HG02973 (cell line): ENCODE data around the gene DYRK2.

ENCODE experiments used
- ATAC-seq: cut with Tn5 transposase; IDR thresholded peaks from one replicate; pipeline ENCODE4 v1.9.1; 2021; ENCODE audit warnings: moderate library complexity; ENCODE audit not compliant: unreplicated experiment

Gene DYRK2

DNA sequence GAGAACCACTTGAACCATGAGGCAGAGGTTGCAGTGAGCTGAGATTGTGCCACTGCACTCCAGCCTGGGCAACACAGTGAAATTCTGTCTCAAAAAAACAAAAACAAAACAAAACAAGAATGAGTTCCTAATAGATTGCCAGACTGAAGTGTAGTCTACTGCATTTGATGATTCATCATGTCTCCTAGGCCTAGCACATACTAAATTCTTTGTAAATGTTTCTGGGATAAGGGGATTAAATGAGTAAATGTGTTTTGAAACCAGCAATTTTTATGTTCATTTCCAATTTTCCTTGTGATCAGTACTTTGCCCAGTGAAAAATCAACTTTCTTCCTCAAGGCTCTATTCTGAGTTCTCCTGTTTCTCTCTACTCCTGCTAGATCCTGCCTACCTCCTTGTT is 2.9 kb upstream of the DYRK2 start:
- ATAC-seq = no peak

- ATAC-seq = no peak
These were observed 1.8 kb upstream of the DYRK2 start for GRCh38 chr12:67646775-67647174.

DNA sequence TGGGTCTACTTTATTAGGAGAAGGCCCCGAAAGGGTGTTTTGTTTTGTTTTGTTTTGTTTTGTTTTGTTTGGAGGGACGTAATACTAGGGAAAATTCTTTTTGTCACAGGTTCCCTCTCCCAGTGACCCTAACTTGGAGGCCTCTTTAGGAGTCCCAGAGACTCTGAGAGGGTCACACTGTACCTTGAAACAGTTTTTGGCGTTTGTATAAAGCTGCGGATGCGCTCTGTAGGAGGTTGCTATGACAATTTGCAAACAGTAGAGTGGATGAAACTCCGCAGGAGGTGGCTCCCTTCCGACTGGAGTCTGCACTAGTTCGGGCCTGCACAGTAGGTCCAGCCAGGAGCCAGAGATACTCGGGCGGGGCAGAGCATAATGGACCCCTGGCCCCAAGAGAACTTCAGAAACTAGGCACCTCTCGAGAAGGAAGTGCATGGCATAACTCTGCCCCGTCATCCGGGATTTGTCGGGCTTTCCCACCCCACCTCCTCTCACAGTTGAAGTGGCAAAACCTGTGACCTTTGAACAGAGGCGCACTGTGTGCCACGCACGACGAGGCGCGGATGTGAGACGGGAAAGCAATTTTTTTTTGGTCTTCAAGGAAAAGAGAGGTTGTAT is 1.3 kb upstream of the DYRK2 start:
- no peak for ATAC-seq

DNA sequence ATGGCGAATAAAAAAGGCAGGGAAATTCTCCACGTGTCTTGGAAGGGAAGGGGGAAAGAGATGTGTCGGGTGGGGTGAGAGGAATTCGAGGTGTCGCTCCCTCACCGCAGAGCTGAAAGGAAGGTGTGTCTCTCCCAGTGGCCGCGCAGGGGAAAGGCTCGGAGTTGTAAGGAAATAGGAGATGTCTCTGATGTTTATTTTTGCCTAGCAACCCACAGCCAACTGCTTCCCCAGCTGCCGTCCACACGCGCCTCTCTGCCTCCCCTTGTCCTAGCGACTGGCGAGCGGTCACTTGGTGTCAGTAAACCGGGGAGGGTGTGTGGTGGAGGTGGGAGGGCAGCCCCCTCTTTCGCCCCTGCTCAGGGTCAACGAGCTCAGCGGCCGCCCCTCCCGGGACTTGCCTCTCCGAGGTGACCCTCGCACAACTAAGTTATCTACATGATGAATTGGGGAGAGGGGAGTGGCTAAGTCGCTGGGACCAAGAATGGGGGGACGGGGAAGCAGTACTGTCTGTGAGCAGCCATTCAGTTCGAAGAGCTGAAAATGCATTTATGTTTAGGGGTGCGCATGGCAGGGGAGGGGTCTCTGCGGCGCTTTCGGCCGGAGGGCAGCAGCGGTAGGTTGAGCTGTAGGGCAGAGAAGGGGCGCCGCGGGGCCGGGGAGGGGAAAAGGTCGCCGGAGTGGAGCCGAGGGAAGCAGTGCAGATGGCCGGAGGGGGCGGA is 585 bp upstream of the DYRK2 start:
- ATAC-seq = no peak

DNA sequence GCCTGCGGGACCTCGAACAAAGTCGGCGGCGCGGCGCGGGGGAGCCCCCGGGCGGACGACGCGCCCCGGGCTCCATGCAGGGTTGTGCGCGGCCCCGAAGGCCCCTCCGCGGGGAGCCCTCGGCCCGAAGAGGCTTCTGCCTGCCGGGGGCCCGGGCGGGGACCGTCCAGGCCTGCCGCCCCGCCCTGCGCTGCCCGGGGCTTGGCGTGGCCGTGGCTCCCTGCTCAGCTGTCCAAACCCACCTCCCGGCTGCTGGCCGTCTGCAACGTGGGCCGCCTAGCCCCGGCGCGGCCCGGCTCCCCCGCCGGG is 670 bp downstream of the DYRK2 start:
- ATAC-seq = peak; percentile 25

DNA sequence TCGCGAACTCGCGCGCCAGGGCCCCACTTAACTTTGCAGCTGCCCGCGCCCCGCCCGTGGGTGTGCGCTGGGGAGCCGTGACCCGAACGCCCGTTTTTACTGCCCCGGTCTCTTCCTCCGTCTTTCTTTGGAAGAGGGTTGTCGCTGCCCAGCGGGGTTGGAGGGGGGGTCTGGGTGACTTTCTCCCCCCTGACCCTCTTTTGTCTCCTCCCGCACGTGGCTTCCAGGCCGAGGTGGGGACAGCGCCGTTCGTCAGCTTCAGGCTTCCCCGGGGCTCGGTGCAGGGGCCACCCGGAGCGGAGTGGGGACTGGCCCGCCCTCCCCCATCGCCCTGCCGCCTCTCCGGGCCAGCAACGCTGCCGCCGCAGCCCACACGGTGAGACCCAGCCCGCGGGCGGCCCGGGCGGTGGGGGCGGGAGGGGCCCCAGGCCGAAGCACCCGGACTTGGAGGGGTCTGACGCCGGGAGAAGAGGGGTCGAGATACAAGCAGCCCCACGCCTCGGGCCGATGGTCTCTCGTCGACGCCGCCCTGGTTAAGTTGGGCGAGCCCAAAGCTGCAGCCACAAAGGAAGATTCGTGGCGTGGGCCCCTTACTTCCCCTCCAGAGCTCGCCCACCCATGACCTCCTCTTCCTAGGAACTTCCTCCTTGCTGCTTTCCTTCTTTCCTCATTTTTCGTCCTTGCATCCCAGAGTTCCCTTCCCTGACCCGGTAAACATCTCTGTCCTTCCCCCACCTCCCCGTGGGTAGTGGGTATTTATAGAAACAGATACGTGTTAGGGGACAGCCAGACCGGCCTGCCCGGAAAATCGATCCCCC is 1.2 kb downstream of the DYRK2 start:
- peak; percentile 9 for ATAC-seq

GRCh38 chr12:67650388-67651131 is 2.0 kb downstream of the DYRK2 start:
- no peak for ATAC-seq

DNA sequence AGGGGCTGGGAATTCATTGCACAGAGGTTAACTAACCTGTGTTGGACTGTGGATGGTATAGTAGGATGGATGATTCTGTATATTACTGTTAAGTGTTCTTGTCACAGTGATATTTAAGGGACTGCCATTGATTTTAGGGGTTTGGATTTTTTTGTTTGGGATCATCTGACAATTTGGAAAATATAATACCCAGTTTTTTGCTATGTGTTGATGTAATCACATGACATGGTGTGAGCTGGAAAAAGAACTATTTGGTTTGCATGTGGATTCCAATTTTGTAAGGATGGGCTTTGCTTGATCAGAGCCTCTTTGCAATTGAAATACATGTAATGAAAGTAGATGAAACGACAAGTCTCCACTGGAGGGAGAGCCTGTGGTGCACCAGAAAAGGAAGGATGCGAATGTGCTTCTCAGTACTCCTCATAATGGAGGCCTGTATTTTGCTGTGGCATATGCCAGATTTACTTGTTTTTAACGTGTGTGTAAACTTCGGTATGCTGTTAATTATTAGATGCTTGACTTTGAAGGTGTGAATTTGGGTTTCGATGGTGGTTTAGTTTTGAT is 2.7 kb downstream of the DYRK2 start:
- ATAC-seq = no peak

- ATAC-seq = no peak
These were observed 7.3 kb downstream of the DYRK2 start for GRCh38 chr12:67655829-67656228.

DNA sequence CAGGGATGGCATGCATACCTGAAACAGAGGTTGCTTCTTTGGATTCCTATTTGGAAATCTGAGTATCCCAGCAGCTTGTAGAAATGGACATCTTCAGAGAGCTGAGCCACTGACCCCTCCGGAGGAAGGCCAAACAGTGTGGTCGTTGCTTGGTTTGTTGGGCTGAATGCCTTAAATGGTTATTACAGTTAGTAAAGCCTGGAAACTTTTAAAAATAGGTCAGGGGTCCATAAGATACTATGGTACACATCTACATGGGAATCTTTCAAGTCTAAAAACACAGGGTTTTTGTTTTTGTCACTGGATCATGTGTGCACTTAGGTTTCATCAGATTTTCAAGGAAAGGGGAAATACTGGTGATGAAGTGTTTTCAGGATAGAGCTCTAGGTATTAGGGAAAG is 7.7 kb downstream of the DYRK2 start:
- ATAC-seq = no peak

- ATAC-seq = no peak
These were observed 9.9 kb downstream of the DYRK2 start for GRCh38 chr12:67658486-67658885.

DNA sequence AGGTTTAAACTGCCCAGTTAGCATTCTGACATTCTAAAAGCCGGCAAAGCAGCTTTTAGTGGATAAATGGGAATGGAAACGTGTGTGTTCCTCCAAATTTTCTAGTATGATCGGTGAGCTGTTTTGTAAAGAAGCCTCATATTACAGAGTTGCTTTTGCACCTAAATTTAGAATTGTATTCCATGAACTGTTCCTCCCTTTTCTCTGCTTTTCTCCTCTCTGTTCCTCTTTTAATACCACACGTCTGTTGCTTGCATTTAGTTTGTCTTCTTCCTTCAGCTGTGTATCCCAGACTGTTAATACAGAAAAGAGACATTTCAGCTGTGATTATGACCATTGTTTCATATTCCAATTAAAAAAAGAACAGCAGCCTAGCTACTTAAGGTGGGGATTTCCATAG is 10.7 kb downstream of the DYRK2 start:
- ATAC-seq = no peak

GRCh38 chr12:67661311-67662021 is 12.9 kb downstream of the DYRK2 start:
- no peak for ATAC-seq

DNA sequence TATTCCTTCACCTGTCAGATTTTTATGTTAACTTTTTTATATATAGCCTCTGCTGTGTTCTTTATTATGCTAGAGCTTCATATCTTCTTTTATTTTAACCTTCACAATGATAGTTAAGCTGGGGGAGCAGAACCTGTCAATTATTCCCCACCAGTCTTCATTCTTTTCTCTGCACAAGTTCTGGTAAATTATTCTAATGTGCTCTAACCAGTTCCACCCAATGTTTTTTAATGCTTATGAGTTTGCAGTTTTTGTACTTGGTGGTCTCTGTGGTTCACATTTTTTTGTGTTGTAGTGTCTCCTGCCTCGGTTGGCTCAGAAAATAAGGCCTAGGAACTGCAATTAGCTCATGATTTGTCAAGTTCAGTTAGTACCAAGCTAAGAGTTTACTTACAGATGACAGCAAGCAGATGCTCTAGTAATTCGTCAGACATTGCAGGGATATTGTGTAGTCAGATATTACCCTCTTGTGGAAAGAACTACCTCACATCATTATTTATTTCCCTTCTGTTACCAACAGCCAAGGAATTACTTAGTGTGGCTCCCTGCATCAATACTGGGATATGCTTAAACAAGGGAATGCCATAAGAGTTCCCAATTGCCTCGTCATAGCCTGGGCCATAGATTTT is 14.5 kb downstream of the DYRK2 start:
- no peak for ATAC-seq

GRCh38 chr12:67664171-67664570 is 15.6 kb downstream of the DYRK2 start:
- no peak for ATAC-seq

GRCh38 chr12:67665679-67666078 is 17.1 kb downstream of the DYRK2 start:
- ATAC-seq = no peak

DNA sequence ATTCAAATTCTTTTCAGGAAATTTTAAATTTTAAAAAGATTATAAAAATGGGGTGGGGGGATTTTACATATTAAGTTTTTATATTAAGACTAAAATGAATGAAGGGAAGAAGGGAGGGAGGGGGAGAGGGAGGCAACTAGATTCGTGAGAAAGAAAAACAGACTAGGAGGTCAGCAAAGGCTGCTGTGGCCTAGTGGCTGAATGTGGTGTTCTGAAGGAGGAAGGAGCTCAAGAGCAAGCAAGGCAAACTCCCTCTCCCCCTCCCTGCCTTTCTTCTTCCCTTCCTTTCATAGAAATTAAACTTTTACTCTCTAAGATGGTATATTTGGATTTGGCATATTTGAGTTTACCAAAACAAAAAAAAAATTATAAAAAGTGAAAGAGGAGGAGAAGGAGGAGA is 18.1 kb downstream of the DYRK2 start:
- no peak for ATAC-seq

DNA sequence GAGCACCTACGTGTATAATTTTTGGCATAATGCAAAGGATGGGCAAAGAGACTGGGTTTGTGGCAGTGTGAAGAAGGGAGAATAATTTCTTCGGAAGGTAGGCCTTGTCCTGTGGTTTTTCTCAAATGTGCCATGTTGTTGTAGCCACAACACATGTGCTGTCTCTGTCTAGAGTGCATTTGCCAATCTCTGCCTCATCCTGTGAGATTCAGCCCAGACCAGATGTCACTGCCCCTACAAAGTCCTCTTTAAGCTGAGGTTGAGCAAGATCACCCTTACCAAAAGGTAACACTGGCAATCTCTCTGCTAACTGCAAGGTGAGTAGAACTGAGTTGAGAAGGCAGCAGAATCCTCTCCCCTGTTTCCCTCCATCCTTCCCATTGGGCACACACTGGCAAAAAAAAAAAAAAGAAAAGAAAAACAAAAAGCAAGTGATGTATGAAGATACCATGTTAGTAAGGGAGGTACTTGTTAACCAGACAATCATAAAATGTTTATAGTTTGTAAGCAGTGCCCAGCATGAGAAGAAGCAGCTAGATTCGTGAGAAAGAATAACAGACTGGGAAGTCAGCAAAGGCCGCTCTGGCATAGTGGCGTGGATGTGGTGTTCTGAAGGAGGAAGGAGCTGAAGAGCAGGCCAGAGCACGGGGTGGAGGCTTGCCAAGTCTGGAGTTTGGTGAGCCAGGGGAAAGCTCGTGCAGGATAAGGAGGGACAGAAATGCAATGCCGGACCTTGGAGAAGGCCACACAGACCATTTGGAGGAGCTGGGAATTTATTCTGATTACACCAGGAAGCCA is 18.9 kb downstream of the DYRK2 start:
- ATAC-seq = no peak

DNA sequence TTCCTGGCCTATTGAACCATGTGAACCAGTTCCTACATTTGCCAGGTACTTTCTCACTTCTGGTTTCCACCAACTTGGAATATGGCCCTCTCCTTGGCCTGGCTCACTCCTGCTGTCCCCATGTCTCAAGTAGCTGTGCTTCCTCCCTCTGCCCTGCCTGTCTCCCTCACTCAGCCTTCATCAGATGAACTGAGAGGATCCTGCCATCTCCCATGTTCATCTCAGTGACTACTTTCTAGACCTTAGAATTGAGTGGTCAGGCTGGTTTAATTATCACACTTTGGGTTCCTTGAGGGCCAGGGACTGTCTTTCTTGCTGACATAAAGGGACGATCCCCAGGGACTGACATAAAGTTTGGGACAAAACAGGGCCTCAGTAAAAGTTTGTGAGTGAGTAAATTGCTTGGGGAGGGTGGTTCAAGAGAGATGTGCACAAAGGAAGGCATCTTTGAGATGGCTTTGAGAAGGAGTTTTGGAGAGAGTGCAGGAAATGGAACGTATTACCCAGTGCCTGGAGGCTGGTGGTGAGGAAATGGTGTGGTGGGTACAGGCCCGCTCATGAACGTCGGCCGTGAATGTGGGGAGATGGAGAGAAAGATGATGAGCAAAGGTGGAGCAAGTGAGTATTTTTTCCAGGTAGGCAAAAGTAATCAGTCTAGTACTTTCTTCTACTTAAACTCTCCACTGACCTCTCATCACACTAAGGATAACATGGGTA is 20.8 kb downstream of the DYRK2 start:
- ATAC-seq = no peak
